ENCODE data around the gene IRGQ. TPM values are rescaled to one million over a fixed set of nuclear protein-coding genes. Genes with fewer than 3 reads are reported as not detected.
A peak's percentile ranks its signal among the peaks of the same experiment; 100 is the strongest.

IRGQ gene
- total RNA-seq, 1 donor, result 35.4 TPM

DNA sequence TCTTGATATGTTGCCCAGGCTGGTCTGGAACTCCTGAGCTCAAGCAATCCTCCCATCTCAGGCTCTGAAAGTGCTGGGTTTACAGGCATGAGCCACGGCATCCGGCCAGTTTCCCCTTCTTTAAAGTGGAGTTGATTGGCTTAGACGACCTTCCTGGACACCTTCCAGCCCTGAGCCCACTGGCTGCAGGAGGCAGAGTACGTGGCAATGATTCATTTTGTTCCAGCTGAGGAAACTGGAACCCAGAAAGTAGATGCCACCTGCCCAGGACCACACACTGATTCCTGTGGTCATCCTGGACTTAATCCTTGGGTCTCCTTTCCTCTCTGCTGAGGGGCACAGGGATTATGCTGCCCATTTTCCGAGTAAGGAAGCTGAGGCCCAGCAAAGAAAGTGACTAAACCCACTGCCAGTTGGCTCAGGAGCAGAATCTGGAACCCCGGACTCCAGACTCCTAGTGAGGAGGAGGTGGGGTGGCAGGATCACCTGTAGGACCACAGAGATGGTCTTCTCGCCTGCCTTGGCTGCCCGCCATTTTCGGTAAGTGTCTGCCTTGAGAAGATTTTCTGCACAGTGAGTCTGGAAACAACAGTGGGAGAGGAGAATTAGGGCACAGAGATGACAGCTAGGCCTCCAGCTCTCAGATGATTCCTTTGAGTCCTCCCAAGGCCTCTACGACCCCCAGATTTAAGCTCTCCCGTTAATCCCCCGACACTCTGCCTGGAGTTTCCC, 21.3 kb downstream of the IRGQ start:
- TF ChIP-seq, protein P1, sequence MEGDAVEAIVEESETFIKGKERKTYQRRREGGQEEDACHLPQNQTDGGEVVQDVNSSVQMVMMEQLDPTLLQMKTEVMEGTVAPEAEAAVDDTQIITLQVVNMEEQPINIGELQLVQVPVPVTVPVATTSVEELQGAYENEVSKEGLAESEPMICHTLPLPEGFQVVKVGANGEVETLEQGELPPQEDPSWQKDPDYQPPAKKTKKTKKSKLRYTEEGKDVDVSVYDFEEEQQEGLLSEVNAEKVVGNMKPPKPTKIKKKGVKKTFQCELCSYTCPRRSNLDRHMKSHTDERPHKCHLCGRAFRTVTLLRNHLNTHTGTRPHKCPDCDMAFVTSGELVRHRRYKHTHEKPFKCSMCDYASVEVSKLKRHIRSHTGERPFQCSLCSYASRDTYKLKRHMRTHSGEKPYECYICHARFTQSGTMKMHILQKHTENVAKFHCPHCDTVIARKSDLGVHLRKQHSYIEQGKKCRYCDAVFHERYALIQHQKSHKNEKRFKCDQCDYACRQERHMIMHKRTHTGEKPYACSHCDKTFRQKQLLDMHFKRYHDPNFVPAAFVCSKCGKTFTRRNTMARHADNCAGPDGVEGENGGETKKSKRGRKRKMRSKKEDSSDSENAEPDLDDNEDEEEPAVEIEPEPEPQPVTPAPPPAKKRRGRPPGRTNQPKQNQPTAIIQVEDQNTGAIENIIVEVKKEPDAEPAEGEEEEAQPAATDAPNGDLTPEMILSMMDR (IDR thresholded peaks at IDR 0.05; ENCODE audit: insufficient read depth, low read depth, low read length), result no peak
- H3K4me3 ChIP-seq (ENCODE audit: low read depth, low read length), result peak overlapping the region; percentile 93
- no peak for DNase-seq (ENCODE audit: low read depth)

DNA sequence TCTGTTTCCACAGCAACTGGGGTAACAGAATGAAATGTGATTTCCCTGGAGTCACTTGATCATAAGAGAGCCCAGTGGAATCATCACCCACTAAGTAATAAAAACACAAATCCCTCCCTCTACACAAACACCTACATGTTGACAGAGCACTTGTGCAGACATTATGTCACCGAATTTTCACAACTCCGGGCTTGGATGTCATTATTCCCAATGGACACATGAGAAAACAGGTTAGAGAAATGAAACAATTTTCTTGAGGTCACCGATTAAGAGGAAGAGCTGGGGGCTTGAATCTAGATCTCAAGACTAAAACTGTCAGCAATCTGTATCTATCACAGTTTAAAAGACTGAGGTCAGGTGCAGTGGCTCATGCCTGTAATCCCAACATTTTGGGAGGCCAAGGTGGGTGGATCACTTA, 23.8 kb downstream of the IRGQ start:
- no peak overlapping the region for H3K4me3 ChIP-seq (ENCODE audit: low read depth, low read length)
- TF ChIP-seq, protein P1 (IDR thresholded peaks at IDR 0.05; ENCODE audit: insufficient read depth, low read depth, low read length), result no peak
- no peak for DNase-seq (ENCODE audit: low read depth)

DNA sequence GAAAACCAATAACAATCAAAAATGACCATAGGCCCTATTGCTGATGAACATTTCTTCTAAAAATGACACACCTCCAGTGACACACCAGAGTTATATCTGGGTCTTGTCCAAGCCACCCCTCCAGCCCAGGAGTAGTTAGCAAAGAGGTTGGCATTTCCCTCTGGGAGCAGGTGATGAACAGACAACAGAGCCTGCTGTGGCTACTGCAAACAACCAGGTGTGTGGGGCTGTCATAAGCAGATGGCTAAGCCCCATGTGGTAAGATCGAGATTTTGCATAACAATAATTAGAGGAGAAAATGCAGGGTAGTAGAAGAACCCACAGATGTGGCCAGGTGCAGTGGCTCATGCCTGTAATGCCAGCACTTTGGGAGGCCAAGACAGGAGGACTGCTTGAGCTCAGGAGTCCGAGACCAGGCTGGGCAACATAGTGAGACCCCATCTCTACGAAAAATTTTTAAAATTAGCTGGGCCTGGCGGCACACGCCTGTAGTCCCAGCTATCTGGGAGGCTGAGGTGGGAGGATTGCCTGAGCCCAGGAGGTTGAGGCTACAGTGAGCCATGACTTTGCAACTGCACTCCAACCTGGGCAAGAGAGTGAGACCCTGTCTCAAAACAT, 25.7 kb downstream of the IRGQ start:
- TF ChIP-seq, protein P1 (IDR thresholded peaks at IDR 0.05; ENCODE audit: insufficient read depth, low read depth, low read length), result no peak
- DNase-seq (ENCODE audit: low read depth), result no peak
- H3K4me3 ChIP-seq (ENCODE audit: low read depth, low read length), result no peak overlapping the region

DNA sequence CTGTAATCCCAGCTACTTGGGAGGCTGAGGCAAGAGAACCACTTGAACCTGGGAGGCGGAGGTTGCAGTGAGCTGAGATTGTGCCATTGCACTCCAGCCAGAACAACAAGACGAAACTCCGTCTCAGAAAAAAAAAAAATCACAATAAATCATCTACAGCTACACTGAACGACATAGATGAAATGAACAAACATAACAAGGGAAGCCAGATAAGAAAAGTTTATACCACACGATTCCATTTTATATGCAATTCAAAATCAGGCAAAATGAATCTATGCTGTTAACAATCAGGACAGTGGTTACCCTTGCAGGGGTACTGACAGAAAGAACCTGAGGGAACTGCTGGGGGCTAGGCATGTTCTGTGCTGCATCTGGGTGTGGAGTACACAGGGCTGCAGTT, 26.3 kb downstream of the IRGQ start:
- no peak for DNase-seq (ENCODE audit: low read depth)
- TF ChIP-seq, protein P1 (IDR thresholded peaks at IDR 0.05; ENCODE audit: insufficient read depth, low read depth, low read length), result no peak
- no peak overlapping the region for H3K4me3 ChIP-seq (ENCODE audit: low read depth, low read length)

DNA sequence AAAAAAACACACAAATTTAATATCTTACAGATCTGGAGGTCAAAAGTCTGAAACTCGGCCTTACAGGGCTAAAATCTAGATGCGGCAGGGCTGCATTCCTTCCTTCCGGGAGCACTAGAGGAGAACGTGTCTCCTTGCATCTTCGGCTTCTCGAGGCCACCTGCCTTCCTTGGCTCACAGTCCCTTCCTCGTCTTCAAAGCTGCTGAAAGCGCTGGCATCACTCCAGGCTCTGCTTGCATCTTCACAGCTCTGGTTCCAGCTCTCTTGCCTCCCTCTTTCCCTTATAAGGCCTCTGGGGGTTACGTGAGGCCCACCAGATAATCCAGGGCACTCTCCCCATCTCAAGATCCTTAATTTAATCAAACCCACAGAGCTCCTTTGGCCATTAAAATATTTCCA, 31.1 kb downstream of the IRGQ start:
- no peak overlapping the region for H3K4me3 ChIP-seq (ENCODE audit: low read depth, low read length)
- TF ChIP-seq, protein P1 (IDR thresholded peaks at IDR 0.05; ENCODE audit: insufficient read depth, low read depth, low read length), result no peak
- DNase-seq (ENCODE audit: low read depth), result no peak

DNA sequence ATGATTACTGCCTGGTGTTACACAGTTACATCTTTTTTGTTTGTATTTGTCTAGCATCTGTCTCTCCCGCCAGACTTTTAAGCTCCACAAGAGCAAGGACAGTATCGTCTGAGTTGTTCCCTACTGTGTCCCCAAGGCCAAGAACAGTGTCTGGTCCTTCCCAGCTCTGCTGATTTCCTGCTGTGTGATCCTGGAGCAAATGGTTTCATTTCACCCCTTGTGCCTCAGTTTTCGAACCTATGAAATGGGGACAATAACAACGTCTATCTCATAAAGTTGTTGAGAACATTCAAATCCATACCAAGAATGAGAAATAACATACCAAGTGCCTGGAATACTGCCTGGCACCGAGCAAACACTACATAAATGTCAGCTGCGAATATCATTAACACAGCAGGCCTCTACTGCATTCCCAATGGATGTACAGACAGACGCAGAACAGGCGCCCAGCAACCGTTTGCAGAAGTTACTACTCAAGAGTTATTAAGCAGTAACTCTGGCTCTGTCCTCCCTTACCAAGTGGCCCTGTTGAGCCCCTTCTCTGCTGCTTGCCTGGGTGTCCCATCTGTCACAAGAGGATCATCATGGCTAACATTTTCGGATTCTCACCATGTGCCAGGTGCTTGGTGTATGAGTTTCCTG, 32.0 kb downstream of the IRGQ start:
- TF ChIP-seq, protein P1 (IDR thresholded peaks at IDR 0.05; ENCODE audit: insufficient read depth, low read depth, low read length), result no peak
- no peak for DNase-seq (ENCODE audit: low read depth)
- no peak overlapping the region for H3K4me3 ChIP-seq (ENCODE audit: low read depth, low read length)
